Stimulated activated naive CD4-positive, alpha-beta T cell treated with Interleukin-2 at 50 U/mL for 16 hours (primary cell): ENCODE data around the gene PRDM16.

Experiments used
- DNase-seq: peaks from one replicate; lab custom pipeline; 2025; lab: John Stamatoyannopoulos, UW

Gene PRDM16

GRCh38 chr1:3417082-3417739 lies 348.2 kb downstream of the PRDM16 start:
- no peak for DNase-seq

GRCh38 chr1:3417934-3418333 lies 348.9 kb downstream of the PRDM16 start:
- no peak for DNase-seq

- no peak for DNase-seq
Observed at GRCh38 chr1:3418600-3418999, 349.6 kb downstream of the PRDM16 start.

GRCh38 chr1:3419415-3420204 lies 350.6 kb downstream of the PRDM16 start:
- no peak for DNase-seq

- DNase-seq, result no peak
Observed at GRCh38 chr1:3420218-3420951, 351.4 kb downstream of the PRDM16 start.

GRCh38 chr1:3422638-3423037 lies 353.6 kb downstream of the PRDM16 start:
- DNase-seq, result no peak

GRCh38 chr1:3423245-3423829 lies 354.3 kb downstream of the PRDM16 start:
- DNase-seq, result no peak

GRCh38 chr1:3423896-3424611 lies 355.1 kb downstream of the PRDM16 start:
- DNase-seq, result no peak

GRCh38 chr1:3425486-3426215 lies 356.6 kb downstream of the PRDM16 start:
- no peak for DNase-seq

GRCh38 chr1:3426956-3427535 lies 358.0 kb downstream of the PRDM16 start:
- no peak for DNase-seq

- no peak for DNase-seq
Observed at GRCh38 chr1:3427711-3428704, 359.0 kb downstream of the PRDM16 start.

GRCh38 chr1:3428899-3429298 lies 359.9 kb downstream of the PRDM16 start:
- no peak for DNase-seq

- DNase-seq, result no peak
Observed at GRCh38 chr1:3429320-3429719, 360.3 kb downstream of the PRDM16 start.

- DNase-seq, result no peak
Observed at GRCh38 chr1:3429766-3430165, 360.8 kb downstream of the PRDM16 start.

GRCh38 chr1:3430406-3430805 lies 361.4 kb downstream of the PRDM16 start:
- no peak for DNase-seq

- no peak for DNase-seq
Observed at GRCh38 chr1:3430820-3431219, 361.8 kb downstream of the PRDM16 start.

- no peak for DNase-seq
Observed at GRCh38 chr1:3431266-3431665, 362.3 kb downstream of the PRDM16 start.

GRCh38 chr1:3431686-3432085 lies 362.7 kb downstream of the PRDM16 start:
- no peak for DNase-seq

GRCh38 chr1:3432306-3432705 lies 363.3 kb downstream of the PRDM16 start:
- no peak for DNase-seq

GRCh38 chr1:3433076-3433475 lies 364.1 kb downstream of the PRDM16 start:
- DNase-seq, result no peak
